ENCODE results near the gene HOXC11.

HOXC11 gene

GRCh38 chr12:54016051-54016450, 43.1 kb downstream of the HOXC11 start:
- TF ChIP-seq, protein P1, sequence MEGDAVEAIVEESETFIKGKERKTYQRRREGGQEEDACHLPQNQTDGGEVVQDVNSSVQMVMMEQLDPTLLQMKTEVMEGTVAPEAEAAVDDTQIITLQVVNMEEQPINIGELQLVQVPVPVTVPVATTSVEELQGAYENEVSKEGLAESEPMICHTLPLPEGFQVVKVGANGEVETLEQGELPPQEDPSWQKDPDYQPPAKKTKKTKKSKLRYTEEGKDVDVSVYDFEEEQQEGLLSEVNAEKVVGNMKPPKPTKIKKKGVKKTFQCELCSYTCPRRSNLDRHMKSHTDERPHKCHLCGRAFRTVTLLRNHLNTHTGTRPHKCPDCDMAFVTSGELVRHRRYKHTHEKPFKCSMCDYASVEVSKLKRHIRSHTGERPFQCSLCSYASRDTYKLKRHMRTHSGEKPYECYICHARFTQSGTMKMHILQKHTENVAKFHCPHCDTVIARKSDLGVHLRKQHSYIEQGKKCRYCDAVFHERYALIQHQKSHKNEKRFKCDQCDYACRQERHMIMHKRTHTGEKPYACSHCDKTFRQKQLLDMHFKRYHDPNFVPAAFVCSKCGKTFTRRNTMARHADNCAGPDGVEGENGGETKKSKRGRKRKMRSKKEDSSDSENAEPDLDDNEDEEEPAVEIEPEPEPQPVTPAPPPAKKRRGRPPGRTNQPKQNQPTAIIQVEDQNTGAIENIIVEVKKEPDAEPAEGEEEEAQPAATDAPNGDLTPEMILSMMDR (IDR thresholded peaks at IDR 0.05), result no peak

DNA sequence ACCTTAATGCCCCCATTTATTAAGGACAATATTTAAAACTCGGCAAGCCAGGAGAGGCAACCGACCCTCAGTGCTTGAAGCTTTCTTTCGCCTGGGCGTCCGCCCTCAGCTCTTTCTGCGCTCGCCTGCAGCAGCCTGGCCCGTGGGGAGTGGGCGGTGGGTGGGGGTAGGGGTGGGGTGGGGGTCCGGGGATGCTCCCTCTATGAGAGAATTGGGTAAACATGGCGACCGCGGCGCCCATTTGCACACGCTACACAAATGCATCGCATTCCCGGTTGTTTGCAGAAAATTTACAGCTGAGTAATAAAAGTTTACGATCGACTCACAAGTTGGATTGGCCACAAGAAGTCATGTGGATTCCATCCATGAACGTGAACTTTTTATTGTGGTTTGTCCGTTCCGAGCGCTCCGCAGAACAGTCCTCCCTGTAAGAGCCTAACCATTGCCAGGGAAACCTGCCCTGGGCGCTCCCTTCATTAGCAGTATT, 43.6 kb downstream of the HOXC11 start:
- TF ChIP-seq, protein P1 (IDR thresholded peaks at IDR 0.05), result no peak

- TF ChIP-seq, protein P1 (IDR thresholded peaks at IDR 0.05), result no peak; the same call in 1 of the 2 replicates
Measured at GRCh38 chr12:54017027-54017788, 44.3 kb downstream of the HOXC11 start.

DNA sequence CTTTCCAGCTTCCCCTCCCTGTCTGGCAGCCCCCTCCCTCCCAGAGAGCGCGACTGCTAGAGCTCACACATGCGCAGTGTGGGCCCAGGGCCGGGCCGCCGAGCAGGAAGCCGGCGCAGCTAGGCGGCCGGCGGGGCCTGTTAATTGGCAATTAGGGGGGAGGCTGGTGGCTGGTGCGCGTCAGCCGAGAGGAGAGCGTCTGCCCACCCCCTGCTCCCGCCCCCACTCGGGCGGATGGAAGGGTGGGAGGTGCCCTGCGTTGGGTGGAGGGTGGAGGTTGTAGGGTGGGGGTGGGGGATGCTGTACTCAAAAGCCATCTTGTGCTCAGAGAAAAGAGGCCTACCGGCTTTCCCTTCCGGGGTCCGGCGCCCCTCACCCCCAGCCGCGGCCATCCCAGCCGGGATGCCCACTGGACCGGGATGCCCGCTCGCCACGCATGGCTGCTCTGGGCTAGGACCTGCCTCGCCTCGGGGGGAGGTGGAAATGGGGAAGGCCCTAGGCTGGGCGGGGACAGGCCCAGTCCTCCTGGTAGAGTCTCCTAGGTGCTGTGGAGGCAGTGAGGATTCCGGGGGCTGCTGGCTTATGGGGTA, 45.0 kb downstream of the HOXC11 start:
- TF ChIP-seq, protein P1 (IDR thresholded peaks at IDR 0.05), result no peak

DNA sequence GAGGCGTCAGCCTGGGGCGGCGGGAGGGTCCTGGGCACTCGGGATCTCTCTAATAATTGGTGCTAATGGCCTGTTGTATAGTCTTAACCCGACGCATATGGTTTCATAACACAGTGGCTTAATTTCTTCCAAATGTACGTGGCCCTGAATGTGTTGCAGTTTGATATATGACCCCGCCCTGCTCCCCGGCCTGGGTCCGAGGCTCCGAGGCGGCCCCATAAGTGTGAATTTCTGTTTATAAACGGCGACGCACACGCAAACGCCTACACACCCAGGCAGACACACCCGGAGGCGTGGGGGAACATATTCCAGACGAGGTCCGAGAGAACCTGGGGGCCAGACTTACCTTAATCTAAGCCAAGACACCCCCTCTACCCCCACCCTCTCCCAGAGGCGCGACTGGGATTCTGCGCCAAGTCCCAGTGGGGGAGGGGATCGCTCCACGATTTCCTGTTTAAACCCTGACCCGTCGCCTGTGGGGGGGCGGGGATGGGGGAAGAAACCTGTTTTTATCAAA, 45.6 kb downstream of the HOXC11 start:
- TF ChIP-seq, protein P1 (IDR thresholded peaks at IDR 0.05), result no peak

- TF ChIP-seq, protein P1 (IDR thresholded peaks at IDR 0.05), result no peak
Measured at GRCh38 chr12:54019091-54019811, 46.3 kb downstream of the HOXC11 start.

DNA sequence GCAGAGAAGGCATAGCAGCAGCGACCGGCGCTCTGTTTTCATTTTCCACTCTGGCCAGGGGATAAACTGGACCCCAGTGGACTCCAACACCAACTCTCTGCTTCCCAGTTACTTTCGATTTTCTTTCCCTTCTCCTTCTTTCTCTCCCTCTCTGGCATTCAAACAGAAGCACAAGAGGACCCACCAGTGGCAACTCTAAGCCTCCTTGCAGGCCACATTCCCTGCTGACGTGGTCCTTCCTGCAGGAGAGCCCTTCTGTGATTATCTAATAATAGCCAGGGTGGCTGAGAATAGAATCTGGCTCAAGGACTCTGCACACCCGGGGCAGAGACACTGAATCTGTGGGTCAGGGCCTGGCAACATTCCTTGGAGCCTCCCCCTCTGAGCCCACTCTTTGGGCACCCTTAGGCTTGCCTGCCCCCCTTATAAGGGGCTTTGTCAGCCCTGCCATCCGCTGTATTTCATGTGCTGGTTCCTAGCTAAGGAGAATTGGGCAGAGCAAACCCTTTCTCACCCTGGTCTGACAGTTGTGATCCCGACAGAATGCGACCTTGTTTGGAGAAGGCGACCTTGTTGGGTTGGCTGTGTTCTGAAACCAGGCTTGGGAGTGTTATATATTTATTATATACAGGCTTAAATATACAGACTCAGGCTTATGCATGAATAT, 47.1 kb downstream of the HOXC11 start:
- TF ChIP-seq, protein P1 (IDR thresholded peaks at IDR 0.05), result no peak
